GM10266 (cell line): ENCODE results near the gene AFAP1L2.

Experiments
- DNase-seq: peaks from one replicate; pipeline ENCODE4 v3.0.0; 2012; ENCODE audit errors: extremely low spot score
- CTCF ChIP-seq: IDR thresholded peaks from 2 replicates; pipeline ENCODE4 v1.5.1; 2012; ENCODE audit warnings: mild to moderate bottlenecking, low read depth; ENCODE audit not compliant: control insufficient read depth, insufficient read depth; ENCODE audit errors: missing control alignments

The AFAP1L2 gene

GRCh38 chr10:114311496-114312209 lies 92.6 kb downstream of the AFAP1L2 start:
- DNase-seq: no peak
- TF ChIP-seq CTCF: no peak

GRCh38 chr10:114311023-114311422 lies 93.3 kb downstream of the AFAP1L2 start:
- DNase-seq: no peak
- TF ChIP-seq CTCF: no peak

DNA sequence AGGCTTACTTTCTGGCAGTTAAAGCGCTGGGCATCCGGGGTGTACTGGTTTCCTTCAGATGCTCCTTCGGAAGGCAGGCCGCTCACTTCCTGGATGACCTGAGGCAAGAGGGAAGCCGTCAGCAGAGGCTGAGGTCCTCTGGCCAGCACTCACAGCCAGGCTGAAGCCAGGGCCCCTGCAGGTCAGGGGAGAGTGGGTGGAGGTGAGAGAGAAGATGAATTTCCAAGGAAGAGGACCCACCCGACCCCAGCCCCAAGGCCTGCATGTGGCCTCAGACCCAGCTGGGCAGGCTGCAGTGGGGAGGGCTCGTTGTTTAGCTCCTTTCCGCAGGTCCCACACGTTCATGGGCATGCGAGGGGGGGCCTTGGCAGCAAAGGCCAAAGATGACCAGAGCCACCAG lies 94.0 kb downstream of the AFAP1L2 start:
- no peak for TF ChIP-seq CTCF
- no peak for DNase-seq

DNA sequence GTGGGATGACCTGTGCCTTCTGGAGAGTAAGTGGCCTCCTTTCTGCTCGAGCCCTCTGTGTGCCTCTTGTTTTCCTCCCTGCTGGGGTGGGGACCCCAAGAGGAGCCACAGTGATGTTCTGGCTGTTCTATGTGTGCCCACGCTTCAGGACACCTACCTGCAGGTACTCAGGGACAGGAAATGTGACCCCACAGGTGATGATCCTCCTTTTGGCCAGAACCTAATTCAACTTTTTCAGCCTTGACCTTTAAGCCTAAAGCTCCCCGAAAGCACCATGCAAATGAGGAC lies 95.0 kb downstream of the AFAP1L2 start:
- TF ChIP-seq CTCF: no peak
- no peak for DNase-seq

GRCh38 chr10:114308531-114309363 lies 95.6 kb downstream of the AFAP1L2 start:
- DNase-seq: peak; percentile 42
- no peak for TF ChIP-seq CTCF

- no peak for DNase-seq
- TF ChIP-seq CTCF: no peak
These were observed 96.6 kb downstream of the AFAP1L2 start for GRCh38 chr10:114307731-114308130.
